Measurements from ENCODE around the gene TICAM2. TPM values are rescaled to one million over a fixed set of nuclear protein-coding genes. Genes with fewer than 3 reads are reported as not detected.

The TICAM2 gene
- polyA plus RNA-seq, 2 of the 4 experiments (the other 2 are of a cell fraction): 0.34 to 0.77 TPM

- TF ChIP-seq RNF2 (IDR thresholded peaks at IDR 0.05; ENCODE audit: borderline replicate concordance, low read depth) (no peak), EP300 (IDR thresholded peaks at IDR 0.05) (no peak), NFE2L2 (conservative IDR thresholded peaks at IDR 0.05; ENCODE audit: low read length) (no peak)
Observed at GRCh38 chr5:115611873-115612272, 9.6 kb upstream of the TICAM2 start (continued).

GRCh38 chr5:115607935-115608334 is 5.7 kb upstream of the TICAM2 start:
- ChIA-PET CTCF (no interaction called here), POLR2A (no interaction called here)
- no peak for DNase-seq (ENCODE audit: low read depth in 1 of 2, low spot score in 1 of 2)
- TF ChIP-seq CEBPB (IDR thresholded peaks at IDR 0.05) (no peak), GATA3 (IDR thresholded peaks at IDR 0.05; ENCODE audit: borderline replicate concordance) (no peak), MAZ (IDR thresholded peaks at IDR 0.05; ENCODE audit: borderline replicate concordance, low read depth, low read length) (no peak), ATOH8 (CRISPR knock-in tag; IDR thresholded peaks at IDR 0.05; ENCODE audit: low read depth) (no peak), SREBF2 (IDR thresholded peaks at IDR 0.05) (no peak), CBX2 (IDR thresholded peaks at IDR 0.05; ENCODE audit: borderline replicate concordance, low read depth) (no peak)
- 81% methylated on average over 2 of the region's 2 CpGs for WGBS (ENCODE audit: missing lambda C conversion rate)
- no peak for ATAC-seq
- no peak overlapping the region for H3K27ac ChIP-seq
- no peak overlapping the region for H3K4me3 ChIP-seq
- H3K9me3 ChIP-seq: no peaks in the 10 kb centered on the region
- H3K4me2 ChIP-seq: no peak overlapping the region
- no peak for FAIRE-seq
- no peaks in the 10 kb centered on the region for H3K4me1 ChIP-seq

- H3K9me3 ChIP-seq: no peaks in the 10 kb centered on the region
- ChIA-PET CTCF (no interaction called here), POLR2A (no interaction called here)
- TF ChIP-seq HOXB13 (CRISPR knock-in tag; IDR thresholded peaks at IDR 0.05; ENCODE audit: low read depth) (no peak), FOSL2 (IDR thresholded peaks at IDR 0.05) (no peak), FOSL2 (CRISPR knock-in tag; IDR thresholded peaks at IDR 0.05) (no peak), EP300 (IDR thresholded peaks at IDR 0.05) (no peak), RAD21 (conservative IDR thresholded peaks at IDR 0.05 in 1 of 2, IDR thresholded peaks at IDR 0.05 in 1 of 2) (no peak)
- DNase-seq (ENCODE audit: low read depth in 1 of 2, low spot score in 1 of 2) (no peak), ATAC-seq (no peak), FAIRE-seq (no peak)
- H3K4me1 ChIP-seq: peaks cover 15% of the 10 kb centered on the region; the same call in 1 of the 3 replicates
- H3K27ac ChIP-seq: no peak overlapping the region
- WGBS (ENCODE audit: missing lambda C conversion rate): 93% methylated on average over 3 of the region's 3 CpGs
- no peak overlapping the region for H3K4me3 ChIP-seq
- H3K4me2 ChIP-seq: no peak overlapping the region
Observed at GRCh38 chr5:115605436-115605835, 3.2 kb upstream of the TICAM2 start.

GRCh38 chr5:115602591-115603125 is 379 bp upstream of the TICAM2 start:
- Histone ChIP-seq H3K4me1 (peaks cover 15% of the 10 kb centered on the region; the same call in 1 of the 3 replicates), H3K9me3 (no peaks in the 10 kb centered on the region), H3K27ac (peak overlapping the region; percentile 70 to 96), H3K4me3 (peak overlapping the region; percentile 72), H3K4me2 (peak overlapping the region; percentile 93)
- ATAC-seq (peak; percentile 32 to 59; a peak in 4 of 6 replicates), FAIRE-seq (no peak), DNase-seq (ENCODE audit: low read depth in 1 of 2, low spot score in 1 of 2) (no peak)
- TF ChIP-seq MAZ (IDR thresholded peaks at IDR 0.05; ENCODE audit: borderline replicate concordance, low read depth, low read length) (no peak), HOXA7 (CRISPR knock-in tag; IDR thresholded peaks at IDR 0.05) (no peak), JUN (IDR thresholded peaks at IDR 0.05) (no peak), TFCP2L1 (CRISPR knock-in tag; IDR thresholded peaks at IDR 0.05) (no peak), HMGXB4 (CRISPR knock-in tag; IDR thresholded peaks at IDR 0.05; ENCODE audit: borderline replicate concordance) (no peak), KDM1A (IDR thresholded peaks at IDR 0.05; ENCODE audit: low read depth) (no peak), NPAS2 (CRISPR knock-in tag; IDR thresholded peaks at IDR 0.05; ENCODE audit: borderline replicate concordance) (no peak), RNF2 (IDR thresholded peaks at IDR 0.05; ENCODE audit: borderline replicate concordance, low read depth) (no peak), EP300 (IDR thresholded peaks at IDR 0.05) (no peak), MYC (IDR thresholded peaks at IDR 0.05; ENCODE audit: borderline replicate concordance, low read length) (no peak)
- WGBS (ENCODE audit: missing lambda C conversion rate): 74% methylated on average over 11 of the region's 11 CpGs
- ChIA-PET POLR2A (interaction anchor here (0.7 kb wide), 2 partner anchors 32 to 682 kb away, joined by 3 to 11 read pairs; no protein-coding TSS in a partner anchor), CTCF (interaction anchor here (1.2 to 1.8 kb wide), 2 partner anchors 293 to 300 kb away, joined by 5 read pairs; no protein-coding TSS in a partner anchor)

Data from A549 (cell line).